Measurements from ENCODE around the gene GLRX5.
A peak's percentile ranks its signal among the peaks of the same experiment; 100 is the strongest.

GRCh38 chr14:95534299-95535225 lies at the start of gene GLRX5:
- TF ChIP-seq CTCF (IDR thresholded peaks at IDR 0.05) = peak in 8 of 12 donors; percentile 7 to 44 (median 13)
- TF ChIP-seq POLR2A (IDR thresholded peaks at IDR 0.05) = peak; percentile 64 to 65
